Thyroid gland (tissue), 4 donors: ENCODE data around the gene GAPVD1.

Source experiments
- CTCF ChIP-seq, 6 experiments: fragments of 200-600 bp in 3 of 6; fragments of 450-650 bp in 3 of 6; sonication (generic) in 3 of 6; IDR thresholded peaks; one replicate each; pipeline ENCODE4 v1.5.1; 2016 to 2019; ENCODE audit warnings: antibody characterized with exemption in 6 of 6, mild to moderate bottlenecking in 2 of 6, inconsistent platforms in 1 of 6, moderate library complexity in 1 of 6
- POLR2A ChIP-seq, 2 donors: fragments of 450-650 bp; IDR thresholded peaks; one replicate each; pipeline ENCODE4 v1.6.1; 2017; ENCODE audit warnings: antibody characterized with exemption in 2 of 2, mild to moderate bottlenecking in 2 of 2, moderate library complexity in 1 of 2

- no peak for TF ChIP-seq CTCF (IDR thresholded peaks at IDR 0.05)
- no peak for TF ChIP-seq POLR2A (IDR thresholded peaks at IDR 0.05)
Measured at GRCh38 chr9:125355601-125356000, 94.0 kb downstream of the GAPVD1 start.
